ENCODE measurements around the gene NME8.
A peak's percentile ranks its signal among the peaks of the same experiment; 100 is the strongest.

NME8 gene

GRCh38 chr7:37901890-37902524, 53.6 kb downstream of the NME8 start:
- no peak for DNase-seq

GRCh38 chr7:37908221-37908788, 59.9 kb downstream of the NME8 start:
- no peak for DNase-seq

GRCh38 chr7:37912756-37913155, 64.4 kb downstream of the NME8 start:
- DNase-seq, result no peak

- no peak for DNase-seq
These were observed 67.0 kb downstream of the NME8 start for GRCh38 chr7:37915438-37915837.

GRCh38 chr7:37916017-37916672, 67.7 kb downstream of the NME8 start:
- no peak for DNase-seq

GRCh38 chr7:37916673-37917660, 68.6 kb downstream of the NME8 start, which contains the start of gene SFRP4:
Gene SFRP4 (minus strand): TSS chr7:37916817. CDS start chr7:37916537, 280 bp downstream.
- peak; percentile 46 to 52 for DNase-seq

- DNase-seq, result no peak
These were observed 70.1 kb downstream of the NME8 start for GRCh38 chr7:37918526-37918925.

- peak; percentile 47 to 54 for DNase-seq
These were observed 72.0 kb downstream of the NME8 start, which contains the start of gene EPDR1 for GRCh38 chr7:37920305-37920848. Gene EPDR1 (plus strand): TSS chr7:37920640. CDS start chr7:37920940, 300 bp downstream.

- peak in 1 of 2 donors; percentile 47 for DNase-seq
These were observed 72.7 kb downstream of the NME8 start for GRCh38 chr7:37920849-37921805.

GRCh38 chr7:37921876-37922275, 73.5 kb downstream of the NME8 start:
- no peak for DNase-seq

- DNase-seq, result no peak
These were observed 75.6 kb downstream of the NME8 start for GRCh38 chr7:37923996-37924395.

- DNase-seq, result no peak
These were observed 76.2 kb downstream of the NME8 start for GRCh38 chr7:37924491-37925041.

GRCh38 chr7:37925620-37926019, 77.2 kb downstream of the NME8 start:
- DNase-seq, result no peak

GRCh38 chr7:37927773-37928444, 79.5 kb downstream of the NME8 start:
- DNase-seq, result no peak

- no peak for DNase-seq
These were observed 80.5 kb downstream of the NME8 start for GRCh38 chr7:37928878-37929277.

- no peak for DNase-seq
These were observed 82.0 kb downstream of the NME8 start for GRCh38 chr7:37930226-37930948.

GRCh38 chr7:37932543-37932942, 84.1 kb downstream of the NME8 start:
- no peak for DNase-seq

GRCh38 chr7:37933018-37933566, 84.7 kb downstream of the NME8 start:
- DNase-seq, result no peak

- peak in 1 of 2 donors; percentile 7 for DNase-seq
These were observed 94.7 kb downstream of the NME8 start for GRCh38 chr7:37942934-37943610.
